22Rv1 (cell line): ENCODE results near the gene PTPN3.

Experiments used
- ZFX ChIP-seq: fragments of 450-650 bp; IDR thresholded peaks from 2 replicates; pipeline ENCODE4 v1.6.1; 2017; ENCODE audit warnings: antibody characterized with exemption, borderline replicate concordance
- TF ChIP-seq, protein P1 (sequence below): fragments of 450-650 bp; IDR thresholded peaks from 2 replicates; pipeline ENCODE4 v1.5.1; 2017; ENCODE audit warnings: mild to moderate bottlenecking

DNA sequence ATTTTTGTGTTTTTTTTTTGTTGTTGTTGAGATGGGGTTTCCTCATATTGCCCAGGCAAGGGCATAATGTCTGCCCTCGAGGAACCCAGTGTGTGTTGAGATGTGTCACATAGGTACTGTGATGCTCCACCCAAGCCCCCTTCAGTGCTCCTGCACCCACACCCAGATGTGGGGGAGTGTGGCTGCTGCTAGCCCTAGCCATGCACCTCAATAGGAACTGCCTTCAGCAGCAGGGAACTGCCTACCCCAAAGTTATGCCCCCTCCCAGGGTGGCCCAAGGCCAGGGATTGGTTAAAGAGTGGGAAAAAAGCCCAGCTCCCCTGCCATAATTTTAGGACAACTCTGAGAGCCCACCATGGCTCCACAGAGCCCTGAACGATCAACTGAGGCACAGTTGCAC, 143.9 kb downstream of the PTPN3 start:
- TF ChIP-seq, protein P1, sequence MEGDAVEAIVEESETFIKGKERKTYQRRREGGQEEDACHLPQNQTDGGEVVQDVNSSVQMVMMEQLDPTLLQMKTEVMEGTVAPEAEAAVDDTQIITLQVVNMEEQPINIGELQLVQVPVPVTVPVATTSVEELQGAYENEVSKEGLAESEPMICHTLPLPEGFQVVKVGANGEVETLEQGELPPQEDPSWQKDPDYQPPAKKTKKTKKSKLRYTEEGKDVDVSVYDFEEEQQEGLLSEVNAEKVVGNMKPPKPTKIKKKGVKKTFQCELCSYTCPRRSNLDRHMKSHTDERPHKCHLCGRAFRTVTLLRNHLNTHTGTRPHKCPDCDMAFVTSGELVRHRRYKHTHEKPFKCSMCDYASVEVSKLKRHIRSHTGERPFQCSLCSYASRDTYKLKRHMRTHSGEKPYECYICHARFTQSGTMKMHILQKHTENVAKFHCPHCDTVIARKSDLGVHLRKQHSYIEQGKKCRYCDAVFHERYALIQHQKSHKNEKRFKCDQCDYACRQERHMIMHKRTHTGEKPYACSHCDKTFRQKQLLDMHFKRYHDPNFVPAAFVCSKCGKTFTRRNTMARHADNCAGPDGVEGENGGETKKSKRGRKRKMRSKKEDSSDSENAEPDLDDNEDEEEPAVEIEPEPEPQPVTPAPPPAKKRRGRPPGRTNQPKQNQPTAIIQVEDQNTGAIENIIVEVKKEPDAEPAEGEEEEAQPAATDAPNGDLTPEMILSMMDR, result no peak
- no peak for TF ChIP-seq ZFX
